Measurements from ENCODE around the gene CPEB2.
A peak's percentile ranks its signal among the peaks of the same experiment; 100 is the strongest.

CPEB2 gene

GRCh38 chr4:15001869-15002658, at the start of gene CPEB2:
Gene CPEB2 (plus strand): TSS chr4:15002481. CDS start chr4:15002674, 193 bp downstream.
- DNase-seq: peak; percentile 44

- no peak for DNase-seq
These were observed 43.8 kb upstream of the CPEB2 start for GRCh38 chr4:14958436-14958835.

GRCh38 chr4:14961292-14961691, 41.0 kb upstream of the CPEB2 start:
- DNase-seq: no peak

- no peak for DNase-seq
These were observed 37.2 kb upstream of the CPEB2 start for GRCh38 chr4:14965071-14965470.

GRCh38 chr4:14967982-14968381, 34.3 kb upstream of the CPEB2 start:
- DNase-seq: no peak

GRCh38 chr4:14977830-14978229, 24.5 kb upstream of the CPEB2 start:
- DNase-seq: no peak

GRCh38 chr4:14984448-14984847, 17.8 kb upstream of the CPEB2 start:
- no peak for DNase-seq

- no peak for DNase-seq
These were observed 17.1 kb upstream of the CPEB2 start for GRCh38 chr4:14985161-14985560.

- no peak for DNase-seq
These were observed 16.4 kb upstream of the CPEB2 start for GRCh38 chr4:14985843-14986242.

- no peak for DNase-seq
These were observed 15.2 kb upstream of the CPEB2 start for GRCh38 chr4:14987054-14987453.

- DNase-seq: no peak
These were observed 11.8 kb upstream of the CPEB2 start for GRCh38 chr4:14990484-14990883.

GRCh38 chr4:14994242-14994641, 8.0 kb upstream of the CPEB2 start:
- DNase-seq: no peak

- DNase-seq: peak; percentile 9
These were observed 923 bp upstream of the CPEB2 start for GRCh38 chr4:15001248-15001868.

GRCh38 chr4:15002659-15003400, 549 bp downstream of the CPEB2 start:
- peak; percentile 20 for DNase-seq

- no peak for DNase-seq
These were observed 1.2 kb downstream of the CPEB2 start for GRCh38 chr4:15003401-15003890.

- DNase-seq: no peak
These were observed 1.8 kb downstream of the CPEB2 start for GRCh38 chr4:15003891-15004738.

- DNase-seq: no peak
These were observed 2.5 kb downstream of the CPEB2 start for GRCh38 chr4:15004739-15005301.

- no peak for DNase-seq
These were observed 3.3 kb downstream of the CPEB2 start for GRCh38 chr4:15005474-15006115.

- no peak for DNase-seq
These were observed 4.2 kb downstream of the CPEB2 start for GRCh38 chr4:15006416-15007024.

GRCh38 chr4:15007201-15007600, 4.9 kb downstream of the CPEB2 start:
- no peak for DNase-seq

GRCh38 chr4:15010038-15010585, 7.8 kb downstream of the CPEB2 start:
- no peak for DNase-seq

All from DMS 273 treated with DMSO at 0.1 percent for 48 hours (cell line).